AG04449 (cell line): ENCODE results near the gene DNAJC4.

Experiments
- CTCF ChIA-PET: fragments of 350-600 bp; formaldehyde crosslinking; extraction: SDS; loops from one replicate; lab custom pipeline; 2021; ENCODE audit warnings: antibody characterized with exemption; lab: Yijun Ruan, JAX
- POLR2A ChIA-PET: fragments of 400-600, 350-600 bp; formaldehyde crosslinking; extraction: SDS; loops from one replicate; lab custom pipeline; 2020; ENCODE audit warnings: antibody characterized with exemption, inconsistent platforms; lab: Yijun Ruan, JAX
- DNase-seq: peaks from one replicate; pipeline ENCODE4 v3.0.0-alpha.2; 2010; ENCODE audit warnings: low read depth, low spot score
- H3K4me3 ChIP-seq: 2 replicates; pipeline ENCODE4 v1.5.1; 2011; ENCODE audit warnings: low read depth, mild to moderate bottlenecking, control low read depth, low read length
- CTCF ChIP-seq: IDR thresholded peaks from one replicate; pipeline ENCODE4 v1.5.1; 2011; ENCODE audit warnings: mild to moderate bottlenecking, moderate library complexity, low read length, control low read depth, inconsistent platforms; ENCODE audit not compliant: insufficient read depth; ENCODE audit errors: missing control alignments

The DNAJC4 gene

GRCh38 chr11:64229744-64230170 is 591 bp upstream of the DNAJC4 start:
- ChIA-PET CTCF (interaction anchor here (3.2 kb wide), 1 partner anchor 25 kb away, joined by 10 read pairs; no protein-coding TSS in a partner anchor), POLR2A (interaction anchor here (0.6 to 1.0 kb wide), 2 partner anchors 15 to 44 kb away, joined by 3 to 5 read pairs; partner anchors contain the start of gene STIP1)
- H3K4me3 ChIP-seq, result peak overlapping the region; percentile 81
- no peak for TF ChIP-seq CTCF
- DNase-seq, result no peak

GRCh38 chr11:64230985-64231365 is 627 bp downstream of the DNAJC4 start:
- POLR2A ChIA-PET, result no interaction called here
- CTCF ChIA-PET, result interaction anchor here (1.1 to 3.2 kb wide), 3 partner anchors 25 to 71 kb away, joined by 3 to 10 read pairs (median 7); partner anchors contain the start of gene FERMT3
- DNase-seq, result no peak
- no peak for TF ChIP-seq CTCF
- H3K4me3 ChIP-seq, result peak overlapping the region; percentile 81

GRCh38 chr11:64231546-64231945 is 1.2 kb downstream of the DNAJC4 start:
- POLR2A ChIA-PET, result interaction anchor here (0.7 to 0.9 kb wide), 2 partner anchors 10 to 18 kb away, joined by 3 read pairs; no protein-coding TSS in a partner anchor

GRCh38 chr11:64232182-64232966 is 2.0 kb downstream of the DNAJC4 start:
- no peak for TF ChIP-seq CTCF
- POLR2A ChIA-PET, result interaction anchor here (0.7 to 1.1 kb wide), 3 partner anchors 9 to 17 kb away, joined by 3 to 5 read pairs (median 3); no protein-coding TSS in a partner anchor
- no peak for DNase-seq
- no peak overlapping the region for H3K4me3 ChIP-seq
- CTCF ChIA-PET, result interaction anchor here (0.9 to 3.2 kb wide), 6 partner anchors 9 to 70 kb away, joined by 3 to 12 read pairs (median 6); partner anchors contain the start of genes FERMT3, FKBP2 and PLCB3

More at GRCh38 chr11:64231546-64231945, 1.2 kb downstream of the DNAJC4 start:
- DNase-seq, result no peak
- TF ChIP-seq CTCF, result no peak
- no peak overlapping the region; the same call in 1 of the 2 replicates for H3K4me3 ChIP-seq
- CTCF ChIA-PET, result interaction anchor here (1.1 to 3.2 kb wide), 4 partner anchors 20 to 71 kb away, joined by 3 to 12 read pairs (median 8); partner anchors contain the start of genes FERMT3 and PLCB3

- ChIA-PET POLR2A (interaction anchor here (0.6 to 1.1 kb wide), 2 partner anchors 13 to 177 kb away, joined by 3 to 5 read pairs; no protein-coding TSS in a partner anchor), CTCF (interaction anchor here (0.9 to 2.0 kb wide), 4 partner anchors 8 to 29 kb away, joined by 3 to 12 read pairs (median 4); partner anchors contain the start of genes FERMT3, FKBP2 and PLCB3)
- no peak for DNase-seq
- no peak overlapping the region for H3K4me3 ChIP-seq
- no peak for TF ChIP-seq CTCF
Observed at GRCh38 chr11:64232967-64233315, 2.6 kb downstream of the DNAJC4 start.
